Activated naive CD4-positive, alpha-beta T cell treated with anti-CD3 and anti-CD28 coated beads for 36 hours (primary cell): ENCODE data around the gene CELA1. TPM values are rescaled to one million over a fixed set of nuclear protein-coding genes. Genes with fewer than 3 reads are reported as not detected.

Experiments
- CTCF ChIA-PET: fragments of 350-600 bp; sonication (Branson Sonifier 250); formaldehyde crosslinking; loops from one replicate; lab custom pipeline; 2021; ENCODE audit warnings: antibody characterized with exemption; lab: Charles Lee
- DNase-seq: peaks from one replicate; pipeline ENCODE4 v3.0.0-alpha.2; 2020
- H3K27ac Mint-ChIP-seq: one replicate; pipeline ENCODE4 v1.8.0; 2021; ENCODE audit warnings: mild to moderate bottlenecking, mixed read lengths
- H3K27me3 Mint-ChIP-seq: one replicate; pipeline ENCODE4 v1.8.0; 2021; ENCODE audit warnings: low read depth, mixed read lengths
- H3K36me3 Mint-ChIP-seq: one replicate; pipeline ENCODE4 v1.8.0; 2021; ENCODE audit warnings: low read depth, mixed read lengths
- H3K4me1 Mint-ChIP-seq: one replicate; pipeline ENCODE4 v1.8.0; 2021; ENCODE audit warnings: low read depth, mixed read lengths
- H3K4me3 Mint-ChIP-seq: one replicate; pipeline ENCODE4 v1.8.0; 2021; ENCODE audit warnings: mild to moderate bottlenecking, moderate library complexity, mixed read lengths
- H3K9me3 Mint-ChIP-seq: one replicate; pipeline ENCODE4 v1.8.0; 2021; ENCODE audit warnings: mixed read lengths
- intact Hi-C: fragments of 100-400 bp; cut with micrococcal nuclease; formaldehyde crosslinking; loops from one replicate; pipeline ENCODE4 v1.15.1; 2023
- total RNA-seq, 2 experiments: library from RNA; stranded (reverse); gene quantifications; one replicate each; pipeline ENCODE4 v1.2.3, GENCODE V29; 2021

The CELA1 gene
- total RNA-seq, 2 experiments from 2014 or later, result 0.29 TPM; not detected in 1

DNA sequence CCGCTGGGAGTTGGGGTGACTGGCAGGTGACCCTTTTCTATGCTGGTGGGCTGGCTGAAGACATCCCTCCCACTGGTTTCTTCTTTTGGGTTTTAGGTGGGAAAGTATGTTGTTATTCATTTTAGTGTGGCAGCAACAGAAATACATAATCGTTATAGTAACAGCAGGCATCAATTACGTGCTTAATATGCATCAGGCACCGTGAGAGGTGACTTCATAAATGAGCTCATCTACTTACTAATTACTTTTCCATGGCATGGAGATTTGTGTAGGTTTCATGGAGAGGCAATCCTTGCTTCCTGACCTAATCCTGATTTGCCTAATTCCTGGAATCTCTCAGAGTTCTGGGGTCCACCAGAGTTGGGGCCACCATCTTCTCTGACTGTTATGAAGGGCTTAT lies 13.4 kb upstream of the CELA1 start:
- Mint-ChIP-seq H3K36me3 (peaks cover 17% of the 10 kb centered on the region), H3K4me3 (no peak overlapping the region), H3K9me3 (peaks cover 3% of the 10 kb centered on the region), H3K27me3 (no peaks in the 10 kb centered on the region), H3K27ac (no peak overlapping the region), H3K4me1 (peaks cover 15% of the 10 kb centered on the region)
- CTCF ChIA-PET, result interaction anchor here (0.6 kb wide), 1 partner anchor 19 kb away, joined by 3 read pairs; no protein-coding TSS in a partner anchor
- DNase-seq, result no peak
- intact Hi-C loops, result no loop called here

DNA sequence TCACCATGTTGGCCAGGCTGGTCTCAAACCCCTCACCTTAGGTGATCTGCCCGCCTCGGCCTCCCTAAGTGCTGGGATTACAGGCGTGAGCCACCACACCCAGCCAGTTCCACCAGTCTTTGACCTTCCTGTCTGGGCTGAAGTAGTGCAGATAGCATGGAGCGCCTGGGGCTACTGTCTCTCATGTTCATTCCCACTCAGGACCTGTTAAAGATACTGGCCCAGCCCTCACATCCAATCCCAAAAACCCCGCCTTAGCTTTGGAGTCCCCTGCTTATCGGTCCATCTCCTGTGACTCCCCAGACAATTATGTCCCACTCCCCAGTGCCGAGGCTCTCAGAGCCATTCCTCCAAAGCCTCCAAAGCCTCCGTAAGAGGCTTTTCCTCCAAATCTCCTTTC lies 12.0 kb upstream of the CELA1 start:
- CTCF ChIA-PET, result interaction anchor here (1.2 kb wide), 1 partner anchor 17 kb away, joined by 4 read pairs; no protein-coding TSS in a partner anchor
- H3K4me1 Mint-ChIP-seq, result peaks cover 15% of the 10 kb centered on the region
- no peak overlapping the region for H3K27ac Mint-ChIP-seq
- no peaks in the 10 kb centered on the region for H3K27me3 Mint-ChIP-seq
- H3K9me3 Mint-ChIP-seq, result peaks cover 3% of the 10 kb centered on the region
- intact Hi-C loops, result no loop called here
- DNase-seq, result no peak
- H3K36me3 Mint-ChIP-seq, result peaks cover 17% of the 10 kb centered on the region
- no peak overlapping the region for H3K4me3 Mint-ChIP-seq

DNA sequence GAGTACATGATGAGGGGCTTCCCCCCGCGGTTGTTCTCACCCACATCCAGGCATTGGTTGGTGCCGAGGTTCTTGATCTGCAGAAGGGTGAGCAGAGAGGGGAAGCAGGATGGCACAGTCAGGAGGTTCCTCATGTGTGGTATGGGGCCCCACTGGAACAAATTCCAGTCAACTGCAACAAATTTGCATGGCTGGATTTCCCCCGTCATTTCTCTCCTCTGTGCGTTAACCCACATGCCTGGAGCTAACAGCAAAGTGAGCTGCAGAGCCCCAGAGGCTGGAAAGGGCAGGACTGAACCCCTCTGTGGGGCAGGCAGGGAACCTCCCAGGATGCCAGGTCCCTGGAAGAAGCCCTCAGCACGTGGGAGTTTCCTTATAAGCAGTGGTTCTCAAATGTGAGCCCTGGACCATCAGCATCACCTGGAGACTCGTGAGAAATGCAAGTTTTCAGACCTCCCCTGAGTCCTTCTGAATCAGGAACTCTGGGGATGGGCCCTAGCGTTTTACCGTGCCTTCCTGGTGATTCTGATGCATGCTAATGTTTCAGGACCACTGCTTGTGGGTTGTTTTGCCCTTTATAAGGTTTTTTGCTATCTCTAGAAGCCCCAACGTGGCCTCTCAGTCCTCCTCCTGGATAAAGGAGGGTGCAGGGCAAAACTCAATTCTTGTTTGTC lies 11.0 kb upstream of the CELA1 start:
- H3K9me3 Mint-ChIP-seq, result peaks cover 3% of the 10 kb centered on the region
- peaks cover 15% of the 10 kb centered on the region for H3K4me1 Mint-ChIP-seq
- H3K27me3 Mint-ChIP-seq, result no peaks in the 10 kb centered on the region
- peaks cover 17% of the 10 kb centered on the region for H3K36me3 Mint-ChIP-seq
- H3K27ac Mint-ChIP-seq, result peak overlapping the region; percentile 41
- CTCF ChIA-PET, result interaction anchor here (1.1 kb wide), 1 partner anchor 9 kb away, joined by 3 read pairs; no protein-coding TSS in a partner anchor
- H3K4me3 Mint-ChIP-seq, result no peak overlapping the region
- intact Hi-C loops, result loop anchor here (1.0 kb wide), 1 partner anchor 12 kb away; no protein-coding TSS in a partner anchor
- DNase-seq, result peak; percentile 74

DNA sequence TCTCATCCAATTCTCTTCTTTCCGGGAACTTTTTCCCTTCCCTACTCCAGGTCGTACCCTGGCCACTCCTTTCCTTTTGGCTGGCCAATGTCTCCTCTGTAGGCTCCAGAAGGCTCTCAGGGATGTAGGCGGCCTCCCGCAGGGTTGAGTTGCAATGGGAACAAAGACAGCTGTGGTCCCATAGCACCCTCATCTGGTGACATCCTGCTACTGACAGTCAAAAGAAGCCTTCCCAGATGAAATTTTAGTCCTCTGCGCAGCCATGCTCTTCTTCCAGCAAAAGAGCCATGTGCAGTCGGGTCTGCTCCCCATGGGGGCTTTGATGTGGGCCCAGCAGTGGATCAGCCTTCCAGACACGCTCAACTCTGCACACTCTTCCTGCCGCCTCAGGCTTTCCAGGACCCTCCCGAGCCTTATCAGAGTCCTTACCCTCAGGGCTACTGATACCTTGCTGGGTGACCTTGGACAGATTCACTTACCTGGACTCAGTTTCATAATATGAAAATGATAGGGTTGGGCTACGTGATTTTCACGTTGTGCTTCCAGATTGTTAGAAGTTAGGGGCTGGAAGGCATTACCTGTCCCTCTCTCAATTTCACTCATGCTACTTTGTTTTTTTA lies 5.5 kb upstream of the CELA1 start:
- DNase-seq, result peak; percentile 68
- Mint-ChIP-seq H3K27ac (no peak overlapping the region), H3K4me1 (peaks cover 5% of the 10 kb centered on the region), H3K9me3 (peaks cover under 1% of the 10 kb centered on the region), H3K36me3 (peaks cover 5% of the 10 kb centered on the region), H3K4me3 (no peak overlapping the region), H3K27me3 (no peaks in the 10 kb centered on the region)
- CTCF ChIA-PET, result interaction anchor here (0.9 to 3.2 kb wide), 3 partner anchors 11 to 32 kb away, joined by 3 to 24 read pairs (median 3); no protein-coding TSS in a partner anchor
- intact Hi-C loops, result no loop called here

DNA sequence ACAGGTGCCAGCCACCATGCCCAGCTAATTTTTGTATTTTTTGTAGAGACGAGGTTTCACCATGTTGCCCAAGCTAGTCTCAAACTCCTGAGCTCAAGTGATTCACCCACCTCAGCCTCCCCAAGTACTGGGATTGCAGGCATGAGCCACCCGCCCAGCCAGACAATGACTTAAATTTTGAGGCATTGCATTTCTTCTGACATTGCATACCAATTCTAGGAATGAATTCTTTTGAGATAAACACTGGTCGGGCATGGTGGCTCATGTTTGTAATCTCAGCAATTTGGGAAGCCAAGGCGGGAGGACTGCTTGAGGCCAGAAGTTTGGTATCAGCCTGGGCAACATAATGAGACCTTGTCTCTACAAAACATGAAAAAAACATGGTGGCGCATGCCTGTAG lies 2.5 kb upstream of the CELA1 start:
- Mint-ChIP-seq H3K4me1 (peaks cover 2% of the 10 kb centered on the region), H3K4me3 (no peak overlapping the region), H3K36me3 (no peaks in the 10 kb centered on the region), H3K27ac (no peak overlapping the region), H3K9me3 (no peaks in the 10 kb centered on the region), H3K27me3 (no peaks in the 10 kb centered on the region)
- DNase-seq, result no peak
- intact Hi-C loops, result no loop called here
- CTCF ChIA-PET, result interaction anchor here (1.3 to 3.2 kb wide), 4 partner anchors 8 to 86 kb away, joined by 3 to 24 read pairs (median 6); partner anchors contain the start of gene SMAGP

DNA sequence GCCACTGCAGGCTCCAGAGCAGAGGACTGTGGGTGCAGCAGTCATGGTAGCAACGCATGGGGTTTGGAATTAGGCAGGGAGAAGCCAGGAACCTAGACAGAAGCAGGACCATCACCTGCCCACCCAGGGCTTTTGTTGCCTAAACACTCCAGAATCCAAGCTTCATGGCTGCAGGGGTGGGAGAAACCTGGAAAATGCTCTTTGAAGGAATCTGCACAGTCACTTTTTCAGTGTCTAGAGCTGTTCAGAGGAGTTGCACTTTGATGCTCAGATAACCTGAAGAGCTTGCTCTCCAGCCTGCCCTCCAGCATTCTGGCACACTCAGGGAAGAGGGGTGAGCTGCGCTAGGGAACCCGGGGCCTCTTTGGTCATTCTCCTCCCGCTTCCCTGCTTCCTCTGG lies 1.6 kb upstream of the CELA1 start:
- DNase-seq, result no peak
- Mint-ChIP-seq H3K36me3 (no peaks in the 10 kb centered on the region), H3K27ac (no peak overlapping the region), H3K4me3 (no peak overlapping the region), H3K4me1 (peaks cover 2% of the 10 kb centered on the region), H3K27me3 (no peaks in the 10 kb centered on the region), H3K9me3 (no peaks in the 10 kb centered on the region)
- intact Hi-C loops, result no loop called here
- CTCF ChIA-PET, result interaction anchor here (0.7 to 1.4 kb wide), 3 partner anchors 9 to 1603 kb away, joined by 3 to 4 read pairs (median 3); no protein-coding TSS in a partner anchor

DNA sequence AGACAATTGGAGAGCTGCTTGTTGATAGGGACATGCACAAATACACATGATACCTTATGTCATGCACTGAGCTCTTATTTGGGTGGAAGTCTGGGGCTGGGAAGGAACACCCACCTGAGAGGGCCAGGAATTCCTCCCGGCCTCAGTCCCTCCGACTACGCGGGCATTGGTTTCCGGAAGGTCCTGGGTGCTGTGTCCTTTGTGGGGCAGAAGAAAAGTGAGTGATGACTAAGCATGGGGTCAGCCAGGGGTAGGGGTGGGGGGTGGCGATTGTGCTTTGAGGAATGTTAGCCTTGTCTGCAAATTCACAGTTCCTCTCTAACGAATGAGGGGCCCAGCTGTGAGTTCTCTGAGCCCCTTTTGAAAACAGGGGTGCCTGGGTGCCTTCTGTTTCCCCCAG lies 798 bp downstream of the CELA1 start:
- H3K27ac Mint-ChIP-seq, result no peak overlapping the region
- DNase-seq, result no peak
- CTCF ChIA-PET, result interaction anchor here (1.0 kb wide), 2 partner anchors 16 to 76 kb away, joined by 3 to 8 read pairs; no protein-coding TSS in a partner anchor
- H3K4me1 Mint-ChIP-seq, result peaks cover 15% of the 10 kb centered on the region
- no peaks in the 10 kb centered on the region for H3K27me3 Mint-ChIP-seq
- H3K9me3 Mint-ChIP-seq, result no peaks in the 10 kb centered on the region
- no peak overlapping the region for H3K4me3 Mint-ChIP-seq
- no peaks in the 10 kb centered on the region for H3K36me3 Mint-ChIP-seq
- intact Hi-C loops, result no loop called here

DNA sequence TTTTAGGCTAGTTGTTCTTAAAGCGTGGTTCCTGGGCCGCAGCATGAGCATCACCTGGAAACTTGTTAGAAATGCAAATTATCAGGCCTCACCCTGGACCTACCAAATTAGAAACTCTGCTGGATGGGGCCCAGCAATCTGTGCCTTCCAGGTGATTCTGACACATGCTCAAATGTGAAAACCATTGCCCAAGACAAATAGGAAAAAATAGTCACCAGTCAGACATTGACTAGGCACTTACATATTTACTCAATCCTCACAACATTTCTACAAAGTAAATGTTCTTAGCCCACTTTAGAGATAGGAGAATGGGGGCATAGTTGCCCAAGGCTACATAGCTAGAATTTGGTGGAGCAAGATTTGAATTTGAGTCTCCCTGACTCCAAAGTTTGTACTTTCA lies 3.3 kb downstream of the CELA1 start:
- no peak for DNase-seq
- H3K36me3 Mint-ChIP-seq, result no peaks in the 10 kb centered on the region
- intact Hi-C loops, result loop anchor here (5.0 kb wide), 1 partner anchor 516 kb away; no protein-coding TSS in a partner anchor
- H3K4me1 Mint-ChIP-seq, result peaks cover 15% of the 10 kb centered on the region
- no peak overlapping the region for H3K27ac Mint-ChIP-seq
- no peaks in the 10 kb centered on the region for H3K27me3 Mint-ChIP-seq
- no peaks in the 10 kb centered on the region for H3K9me3 Mint-ChIP-seq
- no peak overlapping the region for H3K4me3 Mint-ChIP-seq
- CTCF ChIA-PET, result interaction anchor here (0.6 to 1.9 kb wide), 3 partner anchors 22 to 82 kb away, joined by 4 to 12 read pairs (median 7); partner anchors contain the start of gene SMAGP

DNA sequence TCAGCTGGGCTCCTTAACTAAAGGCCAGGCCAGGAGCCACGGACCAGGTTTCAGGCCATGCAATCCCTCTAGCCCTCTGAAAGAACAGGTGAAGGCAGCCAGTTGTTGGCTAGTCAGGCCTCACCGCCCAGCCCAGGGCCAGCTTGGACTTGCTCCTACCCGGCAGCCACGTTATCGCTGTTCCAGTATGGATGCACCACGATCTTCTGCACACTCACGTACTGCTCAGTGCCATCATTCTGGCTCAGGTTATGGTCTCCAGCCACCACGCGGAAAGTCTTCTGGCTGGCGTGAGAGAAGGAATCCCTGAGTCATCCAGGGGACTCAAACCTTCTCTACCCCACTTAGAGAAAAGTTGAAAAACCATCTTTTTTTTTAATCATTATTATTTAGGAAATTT lies 4.1 kb downstream of the CELA1 start:
- no peaks in the 10 kb centered on the region for H3K27me3 Mint-ChIP-seq

DNA sequence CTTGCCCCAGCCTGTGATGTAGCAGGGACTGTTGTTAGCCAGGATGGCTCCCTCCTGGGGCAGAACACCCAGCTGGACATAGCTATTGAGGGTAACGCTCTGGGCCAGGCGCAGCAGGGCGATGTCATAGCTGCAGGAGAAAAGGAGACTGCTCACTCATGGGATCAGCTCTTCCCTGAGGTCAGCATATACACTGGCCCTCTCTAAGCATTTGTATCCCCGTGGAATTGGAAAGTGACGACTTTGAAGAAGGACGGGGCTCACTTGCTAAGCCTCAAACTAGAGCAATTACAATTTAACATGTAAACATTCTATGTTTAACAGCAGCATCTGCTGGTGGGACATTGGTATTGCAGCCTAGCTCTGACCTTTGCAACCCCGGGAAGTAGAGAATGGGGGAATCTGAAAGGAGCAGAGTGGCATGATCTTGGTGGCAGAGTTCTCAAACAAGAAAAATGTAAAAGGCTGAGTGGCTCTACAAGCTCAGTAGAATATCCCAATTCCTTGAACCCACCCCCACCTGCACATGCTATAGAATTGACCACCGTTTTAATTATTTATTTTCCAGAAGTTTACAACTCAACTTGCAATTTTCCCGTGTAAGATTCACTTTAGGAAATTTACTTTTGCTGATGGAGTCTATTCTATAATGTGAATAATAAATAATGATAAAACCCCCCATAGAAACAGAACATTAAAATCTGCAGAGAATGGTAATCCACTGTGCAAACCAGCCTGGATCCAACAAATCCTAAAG lies 5.0 kb downstream of the CELA1 start:
- intact Hi-C loops, result loop anchor here (1.0 to 5.0 kb wide), 4 partner anchors 72 to 576 kb away; no protein-coding TSS in a partner anchor
- no peak overlapping the region for H3K4me3 Mint-ChIP-seq
- no peaks in the 10 kb centered on the region for H3K36me3 Mint-ChIP-seq
- CTCF ChIA-PET, result interaction anchor here (0.6 to 4.4 kb wide), 62 partner anchors 9 to 946 kb away, joined by 3 to 86 read pairs (median 5); partner anchors contain the start of genes DAZAP2, POU6F1 and SMAGP
- H3K4me1 Mint-ChIP-seq, result peaks cover 18% of the 10 kb centered on the region
- H3K27ac Mint-ChIP-seq, result no peak overlapping the region
- H3K27me3 Mint-ChIP-seq, result no peaks in the 10 kb centered on the region
- peak; percentile 88 for DNase-seq
- no peaks in the 10 kb centered on the region for H3K9me3 Mint-ChIP-seq

More for the DNA sequence above, 4.1 kb downstream of the CELA1 start:
- H3K9me3 Mint-ChIP-seq, result no peaks in the 10 kb centered on the region
- no peak for DNase-seq
- H3K27ac Mint-ChIP-seq, result no peak overlapping the region
- intact Hi-C loops, result loop anchor here (5.0 kb wide), 1 partner anchor 515 kb away; no protein-coding TSS in a partner anchor
- peaks cover 15% of the 10 kb centered on the region for H3K4me1 Mint-ChIP-seq
- CTCF ChIA-PET, result interaction anchor here (0.6 to 4.4 kb wide), 12 partner anchors 11 to 232 kb away, joined by 3 to 49 read pairs (median 8); partner anchors contain the start of gene SMAGP
- no peak overlapping the region for H3K4me3 Mint-ChIP-seq
- H3K36me3 Mint-ChIP-seq, result no peaks in the 10 kb centered on the region

DNA sequence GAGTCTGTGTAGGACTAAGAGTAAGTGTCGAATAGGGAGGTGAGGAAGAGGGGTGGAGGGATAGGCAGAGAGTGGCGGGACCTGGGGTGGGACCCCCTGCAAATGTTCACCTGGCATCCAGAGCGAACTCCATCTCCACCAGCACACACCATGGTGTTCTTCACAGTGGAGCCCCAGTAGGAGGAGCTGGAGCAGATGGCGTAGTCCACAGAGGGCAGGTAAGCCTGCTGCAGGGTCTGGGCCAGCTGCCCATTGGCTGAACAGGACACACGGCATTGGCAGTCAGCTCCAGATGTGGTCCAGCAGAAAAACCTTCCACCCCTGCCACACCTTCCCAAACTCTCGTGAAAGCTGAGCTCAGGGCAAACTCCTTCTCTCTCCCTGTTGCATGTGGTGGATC lies 6.7 kb downstream of the CELA1 start:
- CTCF ChIA-PET, result interaction anchor here (1.5 to 4.4 kb wide), 10 partner anchors 8 to 119 kb away, joined by 4 to 86 read pairs (median 16); partner anchors contain the start of gene SMAGP
- H3K4me1 Mint-ChIP-seq, result peaks cover 18% of the 10 kb centered on the region
- no peak overlapping the region for H3K27ac Mint-ChIP-seq
- H3K36me3 Mint-ChIP-seq, result no peaks in the 10 kb centered on the region
- H3K27me3 Mint-ChIP-seq, result no peaks in the 10 kb centered on the region
- intact Hi-C loops, result loop anchor here (5.0 kb wide), 1 partner anchor 512 kb away; no protein-coding TSS in a partner anchor
- DNase-seq, result no peak
- no peak overlapping the region for H3K4me3 Mint-ChIP-seq
- no peaks in the 10 kb centered on the region for H3K9me3 Mint-ChIP-seq
